ENCODE measurements around the gene LELP1.
"Not testable (repeated sequence)": the region's sequence is repeated elsewhere in the genome, so short reads cannot be mapped to it uniquely, and the experiment has no call there.

Gene LELP1

DNA sequence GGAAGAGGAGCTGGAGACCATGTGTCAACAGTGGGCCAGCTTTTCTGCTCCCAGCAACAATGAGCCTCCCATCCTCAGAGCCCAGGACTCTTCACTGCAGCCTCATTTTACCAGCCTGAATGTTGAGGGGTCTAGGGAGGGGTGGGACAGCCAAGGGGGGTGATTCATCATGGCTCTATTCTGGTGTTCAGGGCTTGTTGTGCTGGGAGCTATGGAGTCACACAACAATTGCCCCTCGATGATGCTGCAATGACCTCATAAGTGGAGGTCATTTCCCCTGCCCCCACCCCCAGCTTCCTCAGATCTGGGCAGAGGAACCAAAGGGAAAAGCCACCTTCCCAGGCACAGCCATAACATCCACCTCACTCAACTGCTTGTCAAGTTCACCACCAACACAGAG lies at the start of gene LELP1:
TSS of gene LELP1 (plus strand) at position 301 of the 400 bp plus-strand sequence. CDS start 1,278 bp downstream, outside the sequence.
- no peaks in the 10 kb centered on the region for H3K9me3 Mint-ChIP-seq
- no peaks in the 10 kb centered on the region for H3K4me1 Mint-ChIP-seq
- H3K27ac Mint-ChIP-seq = no peak within 1 kb of the TSS
- H3K36me3 Mint-ChIP-seq = no peaks in the 10 kb centered on the region
- H3K27me3 Mint-ChIP-seq = peaks cover 37% of the 10 kb centered on the region
- no peak for ATAC-seq
- H3K4me3 Mint-ChIP-seq = no peak within 1 kb of the TSS

GRCh38 chr1:153155541-153155940 lies 47.7 kb upstream of the LELP1 start:
- Mint-ChIP-seq H3K9me3 (peaks cover 12% of the 10 kb centered on the region), H3K4me3 (no peak overlapping the region), H3K4me1 (no peaks in the 10 kb centered on the region), H3K36me3 (no peaks in the 10 kb centered on the region), H3K27ac (no peak overlapping the region), H3K27me3 (peaks cover 24% of the 10 kb centered on the region)
- ATAC-seq = no peak

- H3K27me3 Mint-ChIP-seq = peaks cover 31% of the 10 kb centered on the region
- H3K27ac Mint-ChIP-seq = no peak overlapping the region
These were observed 34.5 kb upstream of the LELP1 start for GRCh38 chr1:153168686-153169085.

GRCh38 chr1:153174624-153175023 lies 28.6 kb upstream of the LELP1 start:
- no peaks in the 10 kb centered on the region for H3K36me3 Mint-ChIP-seq
- no peak for ATAC-seq

More at GRCh38 chr1:153168686-153169085, 34.5 kb upstream of the LELP1 start:
- no peak for ATAC-seq
- Mint-ChIP-seq H3K4me1 (no peaks in the 10 kb centered on the region), H3K4me3 (no peak overlapping the region), H3K9me3 (no peaks in the 10 kb centered on the region), H3K36me3 (no peaks in the 10 kb centered on the region)

DNA sequence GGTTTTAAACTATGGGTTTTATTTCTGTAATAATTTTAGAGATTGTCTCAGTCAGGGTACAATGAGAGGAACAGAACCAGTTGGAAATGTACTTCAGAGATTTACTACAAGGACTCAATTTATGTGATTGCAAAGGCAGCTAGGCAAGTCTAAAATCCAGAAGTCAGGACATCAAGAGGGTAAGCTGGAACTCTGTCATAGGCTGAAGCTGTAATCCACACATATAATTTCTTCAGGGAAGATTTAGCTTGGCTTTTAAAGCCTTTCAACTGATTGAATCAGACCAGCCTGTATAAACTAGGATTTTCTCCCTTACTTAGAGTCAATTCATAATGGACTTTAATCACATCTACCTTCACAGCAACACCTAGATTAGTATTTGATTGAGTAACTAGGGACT lies 24.3 kb upstream of the LELP1 start:
- Mint-ChIP-seq H3K9me3 (peaks cover 3% of the 10 kb centered on the region), H3K4me3 (no peak overlapping the region), H3K27me3 (no peaks in the 10 kb centered on the region), H3K4me1 (no peaks in the 10 kb centered on the region), H3K36me3 (no peaks in the 10 kb centered on the region), H3K27ac (no peak overlapping the region)
- no peak for ATAC-seq

More at GRCh38 chr1:153174624-153175023, 28.6 kb upstream of the LELP1 start:
- H3K27me3 Mint-ChIP-seq = peaks cover 8% of the 10 kb centered on the region
- H3K4me1 Mint-ChIP-seq = no peaks in the 10 kb centered on the region
- no peak overlapping the region for H3K4me3 Mint-ChIP-seq
- no peak overlapping the region for H3K27ac Mint-ChIP-seq
- H3K9me3 Mint-ChIP-seq = no peaks in the 10 kb centered on the region

DNA sequence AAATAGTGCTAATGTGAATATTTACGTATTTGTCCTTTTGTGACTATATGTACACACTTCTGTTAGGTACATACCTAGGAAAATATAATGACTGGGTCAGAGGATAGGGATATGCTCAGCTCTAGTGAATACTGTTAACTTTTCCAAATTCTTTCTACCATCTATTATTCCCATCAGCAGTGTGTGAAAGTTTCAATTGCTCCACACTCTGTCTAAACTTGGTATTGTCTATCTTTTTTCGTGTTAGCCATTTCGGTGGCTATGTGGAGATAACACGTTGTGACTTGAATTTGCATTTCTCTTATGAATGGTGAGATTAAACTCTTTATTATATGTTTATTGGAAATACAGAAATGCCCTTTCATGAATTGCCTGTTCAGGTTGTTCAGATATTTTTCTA lies 22.7 kb upstream of the LELP1 start:
- H3K27me3 Mint-ChIP-seq = peaks cover 11% of the 10 kb centered on the region
- H3K36me3 Mint-ChIP-seq = peaks cover 2% of the 10 kb centered on the region
- ATAC-seq = no peak
- no peak overlapping the region for H3K4me3 Mint-ChIP-seq
- H3K27ac Mint-ChIP-seq = no peak overlapping the region
- peaks cover 5% of the 10 kb centered on the region for H3K9me3 Mint-ChIP-seq
- no peaks in the 10 kb centered on the region for H3K4me1 Mint-ChIP-seq

- not testable (repeated sequence) for H3K4me3 Mint-ChIP-seq, H3K4me1 Mint-ChIP-seq, ATAC-seq, H3K27ac Mint-ChIP-seq, H3K36me3 Mint-ChIP-seq
- Mint-ChIP-seq H3K27me3 (peaks cover 60% of the 10 kb centered on the region), H3K9me3 (peaks cover 15% of the 10 kb centered on the region)
These were observed 14.9 kb upstream of the LELP1 start for GRCh38 chr1:153188301-153188700.

GRCh38 chr1:153190373-153190772 lies 12.9 kb upstream of the LELP1 start:
- ATAC-seq = no peak
- Mint-ChIP-seq H3K27ac (no peak overlapping the region), H3K4me1 (no peaks in the 10 kb centered on the region), H3K27me3 (peaks cover 71% of the 10 kb centered on the region), H3K9me3 (peaks cover 13% of the 10 kb centered on the region), H3K4me3 (no peak overlapping the region), H3K36me3 (peaks cover 6% of the 10 kb centered on the region)

- Mint-ChIP-seq H3K27ac (no peak overlapping the region), H3K27me3 (peaks cover 71% of the 10 kb centered on the region), H3K4me3 (no peak overlapping the region), H3K36me3 (no peaks in the 10 kb centered on the region), H3K4me1 (no peaks in the 10 kb centered on the region), H3K9me3 (no peaks in the 10 kb centered on the region)
- ATAC-seq = no peak
These were observed 10.5 kb upstream of the LELP1 start for GRCh38 chr1:153192697-153193096.

GRCh38 chr1:153194331-153195050 lies 8.7 kb upstream of the LELP1 start:
- H3K4me1 Mint-ChIP-seq = no peaks in the 10 kb centered on the region
- H3K4me3 Mint-ChIP-seq = no peak overlapping the region
- H3K27ac Mint-ChIP-seq = no peak overlapping the region
- H3K27me3 Mint-ChIP-seq = peaks cover 76% of the 10 kb centered on the region
- no peaks in the 10 kb centered on the region for H3K9me3 Mint-ChIP-seq
- ATAC-seq = no peak
- no peaks in the 10 kb centered on the region for H3K36me3 Mint-ChIP-seq

DNA sequence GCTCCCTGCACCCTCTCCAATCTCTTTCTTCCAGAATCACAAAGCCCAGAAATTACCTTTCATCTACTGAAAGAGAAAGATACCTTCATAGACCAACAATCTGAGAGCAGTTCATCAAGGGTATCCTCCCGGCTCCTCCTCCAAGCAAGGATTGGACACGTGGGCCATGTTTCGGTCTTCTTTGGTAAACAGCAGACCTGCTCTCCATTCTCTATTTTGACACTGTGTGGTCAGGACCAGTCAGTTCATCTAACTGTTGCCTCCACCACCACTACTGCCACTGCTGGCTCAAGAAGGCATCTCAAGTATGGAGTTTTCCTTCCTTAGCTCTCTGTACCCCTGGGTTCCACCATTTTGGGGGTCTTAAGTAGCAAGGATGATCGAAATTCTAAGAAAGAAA lies 8.0 kb upstream of the LELP1 start:
- peaks cover 69% of the 10 kb centered on the region for H3K27me3 Mint-ChIP-seq
- no peak overlapping the region for H3K27ac Mint-ChIP-seq
- no peaks in the 10 kb centered on the region for H3K9me3 Mint-ChIP-seq
- H3K4me1 Mint-ChIP-seq = no peaks in the 10 kb centered on the region
- no peak overlapping the region for H3K4me3 Mint-ChIP-seq
- ATAC-seq = no peak
- H3K36me3 Mint-ChIP-seq = no peaks in the 10 kb centered on the region

GRCh38 chr1:153202006-153202405 lies 1.2 kb upstream of the LELP1 start:
- Mint-ChIP-seq H3K4me3 (no peak overlapping the region), H3K27ac (no peak overlapping the region), H3K4me1 (no peaks in the 10 kb centered on the region), H3K27me3 (peaks cover 43% of the 10 kb centered on the region), H3K9me3 (no peaks in the 10 kb centered on the region), H3K36me3 (no peaks in the 10 kb centered on the region)
- no peak for ATAC-seq

DNA sequence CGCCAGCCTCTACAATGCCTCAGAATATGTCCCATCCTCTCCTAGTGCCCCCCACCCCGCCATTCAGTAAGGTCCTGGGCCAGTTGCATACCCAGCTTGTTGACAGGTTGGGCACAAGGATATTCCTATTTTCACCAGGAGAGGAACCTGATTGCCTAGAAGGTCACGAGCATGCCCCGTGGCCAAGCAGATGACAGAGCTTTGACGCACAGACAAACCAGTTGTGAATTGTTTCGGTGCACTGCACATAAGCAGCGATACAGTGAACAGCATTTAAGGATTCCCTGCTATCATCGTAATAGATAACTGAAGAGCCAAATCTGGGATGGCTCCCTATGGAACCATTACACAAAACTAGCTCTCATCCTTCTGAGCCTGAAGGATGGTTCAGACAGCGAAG lies 3.4 kb downstream of the LELP1 start:
- Mint-ChIP-seq H3K4me1 (no peaks in the 10 kb centered on the region), H3K27ac (no peak overlapping the region), H3K27me3 (peaks cover 35% of the 10 kb centered on the region), H3K36me3 (no peaks in the 10 kb centered on the region), H3K9me3 (no peaks in the 10 kb centered on the region), H3K4me3 (no peak overlapping the region)
- no peak for ATAC-seq

- Mint-ChIP-seq H3K9me3 (no peaks in the 10 kb centered on the region), H3K4me1 (no peaks in the 10 kb centered on the region), H3K4me3 (no peak overlapping the region), H3K36me3 (no peaks in the 10 kb centered on the region), H3K27me3 (peaks cover 39% of the 10 kb centered on the region), H3K27ac (no peak overlapping the region)
- ATAC-seq = no peak
These were observed 7.0 kb downstream of the LELP1 start for GRCh38 chr1:153210206-153210605.

DNA sequence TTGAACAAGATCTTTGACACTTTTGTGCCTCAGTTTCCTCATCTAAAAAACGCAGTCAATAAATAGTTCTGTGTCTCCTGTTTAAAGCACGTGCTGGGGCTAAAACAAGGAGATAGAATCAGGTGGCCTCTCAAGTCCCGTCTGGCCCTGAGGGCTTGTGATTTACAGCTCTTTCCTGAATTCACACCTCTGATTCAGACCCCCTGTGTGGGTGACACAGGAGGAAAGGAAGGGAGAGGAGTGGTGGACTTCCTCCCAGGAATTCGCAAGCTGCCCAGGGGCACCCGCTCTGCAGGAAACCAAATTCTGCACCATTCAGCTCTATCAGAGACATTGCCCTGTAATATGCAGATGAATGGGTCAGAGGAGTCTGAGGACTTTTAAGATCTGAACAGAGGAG lies 9.0 kb downstream of the LELP1 start:
- ATAC-seq = no peak
- Mint-ChIP-seq H3K27ac (no peak overlapping the region), H3K27me3 (peaks cover 37% of the 10 kb centered on the region), H3K4me1 (no peaks in the 10 kb centered on the region), H3K4me3 (no peak overlapping the region), H3K36me3 (no peaks in the 10 kb centered on the region), H3K9me3 (no peaks in the 10 kb centered on the region)

DNA sequence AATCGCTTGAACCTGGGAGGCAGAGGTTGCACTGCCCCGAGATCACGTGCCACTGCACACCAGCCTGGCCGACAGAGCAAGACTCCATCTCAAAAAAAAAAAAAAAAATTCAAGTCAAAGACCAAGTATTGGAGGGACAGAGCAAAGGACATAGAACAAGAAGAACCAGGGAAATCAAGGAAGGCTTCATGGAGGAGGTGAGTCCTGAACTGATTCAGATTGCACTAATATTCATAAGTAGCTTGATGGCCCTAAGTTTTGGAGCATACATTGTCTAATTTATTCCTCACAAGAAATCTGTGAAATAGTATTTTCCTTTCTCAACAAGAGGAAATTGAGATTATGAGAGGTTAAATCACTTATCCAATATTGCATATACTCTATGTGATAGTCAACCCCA lies 10.3 kb downstream of the LELP1 start:
- Mint-ChIP-seq H3K9me3 (no peaks in the 10 kb centered on the region), H3K4me1 (no peaks in the 10 kb centered on the region), H3K27ac (no peak overlapping the region), H3K4me3 (no peak overlapping the region), H3K36me3 (no peaks in the 10 kb centered on the region), H3K27me3 (peaks cover 34% of the 10 kb centered on the region)
- ATAC-seq = no peak

All from stimulated activated memory B cell treated with anti-CD40 and anti-IgM and Interleukin-4, amounts not matched to agents 10 μg/mL and 1 μg/mL and 100 μg/mL, for 72 hours (primary cell).